IMR-90 (cell line): ENCODE data around the gene LRP5. TPM values are rescaled to one million over a fixed set of nuclear protein-coding genes. Genes with fewer than 3 reads are reported as not detected.

Source experiments
- ATAC-seq: fragments of 200-7000 bp; cut with Tn5 transposase; 2 replicates; pipeline ENCODE4 v1.9.1; 2020; ENCODE audit warnings: low read depth, mild to moderate bottlenecking, moderate library complexity
- BruUV-seq: library from RNA; stranded (reverse); fragments of 400-500 nt; replicated peaks from 2 replicates; lab custom pipeline; 2021; lab: Mats Ljungman, UMichigan
- CTCF ChIA-PET: fragments of 300-600 bp; formaldehyde crosslinking; extraction: SDS; loops from one replicate; lab custom pipeline; 2021; ENCODE audit warnings: antibody characterized with exemption; lab: Yijun Ruan, JAX
- POLR2A ChIA-PET: fragments of 300-600 bp; sonication (Branson Sonifier 250); formaldehyde crosslinking; loops from one replicate; lab custom pipeline; 2022; ENCODE audit warnings: antibody characterized with exemption; ENCODE audit not compliant: unreplicated experiment; lab: Charles Lee
- DNase-seq: peaks from one replicate; pipeline ENCODE4 v3.0.0; 2013
- H2AFZ ChIP-seq: replicated peaks from 2 replicates; pipeline ENCODE3; 2013; ENCODE audit warnings: low read length, mild to moderate bottlenecking; ENCODE audit not compliant: poor library complexity
- H2AK5ac ChIP-seq: 2 replicates; pipeline ENCODE4 v1.6.1; 2013; ENCODE audit warnings: low read depth, low read length, inconsistent platforms
- H2AK9ac ChIP-seq: replicated peaks from 2 replicates; pipeline ENCODE3; 2013; ENCODE audit warnings: mild to moderate bottlenecking, low read depth, low read length, moderate library complexity; ENCODE audit not compliant: poor library complexity
- H2BK120ac ChIP-seq: 2 replicates; pipeline ENCODE4 v1.6.1; 2013; ENCODE audit warnings: low read depth, low read length, inconsistent platforms
- H2BK15ac ChIP-seq: 3 replicates; pipeline ENCODE4 v1.6.1; 2013; ENCODE audit warnings: low read depth, low read length, inconsistent platforms
- H2BK20ac ChIP-seq: 2 replicates; pipeline ENCODE4 v1.6.1; 2013; ENCODE audit warnings: low read depth, mild to moderate bottlenecking, inconsistent platforms, low read length, moderate library complexity
- H2BK5ac ChIP-seq: 2 replicates; pipeline ENCODE4 v1.6.1; 2013; ENCODE audit warnings: mild to moderate bottlenecking, low read depth, low read length, inconsistent platforms; ENCODE audit not compliant: poor library complexity, severe bottlenecking
- H3K14ac ChIP-seq: replicated peaks from 2 replicates; pipeline ENCODE4 v1.6.1; 2013; ENCODE audit warnings: low read depth, low read length, inconsistent platforms
- H3K18ac ChIP-seq: 2 replicates; pipeline ENCODE4 v1.6.1; 2013; ENCODE audit warnings: low read depth, low read length, control low read depth
- H3K23ac ChIP-seq: 2 replicates; pipeline ENCODE4 v1.6.1; 2013; ENCODE audit warnings: low read depth, low read length, inconsistent platforms
- H3K27ac ChIP-seq: 2 replicates; pipeline ENCODE4 v1.5.1; 2013; ENCODE audit warnings: mild to moderate bottlenecking, control low read depth, low read length; ENCODE audit not compliant: insufficient read depth
- H3K27me3 ChIP-seq: 2 replicates; pipeline ENCODE4 v1.6.1; 2013; ENCODE audit warnings: low read length; ENCODE audit not compliant: control insufficient read depth, insufficient read depth
- H3K36me3 ChIP-seq: 2 replicates; pipeline ENCODE4 v1.6.1; 2013; ENCODE audit warnings: low read length, mixed read lengths; ENCODE audit not compliant: control insufficient read depth, insufficient read depth
- H3K4ac ChIP-seq: 2 replicates; pipeline ENCODE4 v1.6.1; 2013; ENCODE audit warnings: low read depth, low read length, inconsistent platforms
- H3K4me1 ChIP-seq: 2 replicates; pipeline ENCODE4 v1.6.1; 2013; ENCODE audit warnings: low read length, mixed read lengths; ENCODE audit not compliant: control insufficient read depth, insufficient read depth
- H3K4me2 ChIP-seq: 2 replicates; pipeline ENCODE4 v1.6.1; 2013; ENCODE audit warnings: low read depth, mild to moderate bottlenecking, control low read depth, low read length, moderate library complexity
- H3K4me3 ChIP-seq: 2 replicates; pipeline ENCODE4 v1.5.1; 2013; ENCODE audit warnings: low read depth, mild to moderate bottlenecking, control low read depth, low read length, moderate library complexity; ENCODE audit not compliant: insufficient read depth
- H3K56ac ChIP-seq: 2 replicates; pipeline ENCODE4 v1.6.1; 2013; ENCODE audit warnings: low read length, inconsistent platforms; ENCODE audit not compliant: insufficient read depth; ENCODE audit errors: extremely low read depth
- H3K79me1 ChIP-seq, 2 experiments: 2 replicates each; pipeline ENCODE4 v1.6.1; 2013; ENCODE audit warnings: low read length in 2 of 2, inconsistent platforms in 1 of 2, low read depth in 1 of 2
- H3K9ac ChIP-seq: 2 replicates; pipeline ENCODE4 v1.6.1; 2013; ENCODE audit warnings: low read depth, low read length, control low read depth
- H3K9me1 ChIP-seq: 2 replicates; pipeline ENCODE4 v1.6.1; 2013; ENCODE audit warnings: low read length, inconsistent platforms; ENCODE audit not compliant: insufficient read depth
- H3K9me3 ChIP-seq: 2 replicates; pipeline ENCODE4 v1.6.1; 2013; ENCODE audit warnings: low read length; ENCODE audit not compliant: control insufficient read depth, insufficient read depth
- H4K20me1 ChIP-seq: 2 replicates; pipeline ENCODE4 v1.6.1; 2013; ENCODE audit warnings: low read length, inconsistent platforms; ENCODE audit not compliant: insufficient read depth
- H4K5ac ChIP-seq: 2 replicates; pipeline ENCODE4 v1.6.1; 2013; ENCODE audit warnings: mild to moderate bottlenecking, low read depth, low read length, control low read depth
- H4K8ac ChIP-seq, 2 experiments: 2 replicates each; pipeline ENCODE4 v1.6.1; 2013; ENCODE audit warnings: low read depth in 2 of 2, low read length in 2 of 2, control low read depth in 1 of 2, inconsistent platforms in 1 of 2
- H4K91ac ChIP-seq: 2 replicates; pipeline ENCODE4 v1.6.1; 2013; ENCODE audit warnings: low read depth, low read length, inconsistent platforms; ENCODE audit not compliant: insufficient read depth
- FOS ChIP-seq: fragments of 150-350 bp; IDR thresholded peaks from 2 replicates; pipeline ENCODE4 v1.6.1; 2016; ENCODE audit warnings: low read depth, low read length
- MAZ ChIP-seq: IDR thresholded peaks from 2 replicates; pipeline ENCODE4 v1.6.1; 2012; ENCODE audit warnings: low read depth, mild to moderate bottlenecking, low read length, improper control_type of control experiment, moderate library complexity, borderline replicate concordance
- SMC3 ChIP-seq: fragments of 150-350 bp; IDR thresholded peaks from 2 replicates; pipeline ENCODE4 v1.6.1; 2016; ENCODE audit warnings: low read depth, mild to moderate bottlenecking, antibody characterized with exemption, low read length, moderate library complexity
- WGBS, 2 experiments: methylation state at CpG; one replicate each; pipeline versions ENCODE4 v1.1.5 to v1.1.7; 2013; ENCODE audit warnings: missing lambda C conversion rate in 2 of 2; ENCODE audit not compliant: insufficient read length in 1 of 2; ENCODE audit errors: extremely low coverage in 2 of 2; 5-methylcytosine and 5-hydroxymethylcytosine counted together
- dilution Hi-C: fragments of 300-500 bp; cut with HindIII; formaldehyde crosslinking; loops from one replicate; pipeline ENCODE4 v1.14.3; 2018; ENCODE audit warnings: low sequenced_read_pairs; ENCODE audit not compliant: unreplicated experiment
- in situ Hi-C: fragments of 300-500 bp; cut with MboI; formaldehyde crosslinking; loops from 3 replicates; pipeline ENCODE4 v1.14.3; 2019; ENCODE audit warnings: low sequenced_read_pairs, inconsistent platforms, mixed read lengths
- intact Hi-C: fragments of 100-400 bp; cut with micrococcal nuclease; formaldehyde crosslinking; loops from 2 replicates; pipeline ENCODE4 v1.10.0; 2022
- polyA plus RNA-seq, 3 experiments: library from polyadenylated mRNA; depleted of rRNA; stranded (reverse); fragments of >200 nt; gene quantifications; 2 replicates each; pipeline ENCODE4 v1.2.3, GENCODE V29; 2012; ENCODE audit warnings: low replicate concordance in 1 of 3
- total RNA-seq: library from RNA; depleted of rRNA; stranded (reverse); fragments of >200 nt; gene quantifications from 2 replicates; pipeline ENCODE4 v1.2.3, GENCODE V29; 2012

LRP5 gene
- total and polyA plus RNA-seq, 2 of the 4 experiments (the other 2 are of a cell fraction), result 10.4 to 15.0 TPM

DNA sequence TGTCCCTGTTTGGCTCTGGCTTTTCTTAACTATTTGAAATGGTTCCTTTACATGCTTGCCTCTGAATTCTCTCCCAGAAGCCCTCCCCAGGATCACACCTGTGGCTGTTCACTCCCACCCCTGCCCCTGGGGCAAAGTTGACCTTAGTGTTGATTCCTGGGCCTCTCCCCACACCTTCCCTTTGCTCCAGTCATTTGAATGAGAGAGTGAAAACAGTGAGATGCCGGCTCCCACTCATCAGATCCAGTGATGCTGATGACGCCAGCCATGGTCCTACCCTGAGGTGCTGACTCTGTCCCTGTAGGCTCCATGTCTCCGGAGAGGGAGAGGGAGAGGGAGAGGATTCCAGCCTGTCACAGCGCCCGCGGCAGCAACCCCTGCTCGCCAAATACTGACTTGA lies 40.7 kb downstream of the LRP5 start:
- H4K91ac ChIP-seq, result peak overlapping the region; percentile 98
- H3K27me3 ChIP-seq, result no peaks in the 10 kb centered on the region
- H4K5ac ChIP-seq, result peak overlapping the region; percentile 3
- no TSS peak for BruUV-seq
- H2AFZ ChIP-seq, result peak overlapping the region; percentile 21
- H3K9me1 ChIP-seq, result peaks cover 32% of the 10 kb centered on the region
- H3K9ac ChIP-seq, result no peak overlapping the region
- dilution Hi-C loops, result no loop called here
- peak overlapping the region; percentile 99 for H2BK120ac ChIP-seq
- H3K23ac ChIP-seq, result peak overlapping the region; percentile 85
- H4K20me1 ChIP-seq, result peaks cover 9% of the 10 kb centered on the region
- H3K14ac ChIP-seq, result peak overlapping the region; percentile 93
- peaks cover 4% of the 10 kb centered on the region; the same call in 1 of the 2 replicates for H3K36me3 ChIP-seq
- H3K56ac ChIP-seq, result 0 out of 2 replicates have a peak overlapping the region, but pooled peaks have one; percentile 12
- H2BK15ac ChIP-seq, result peak overlapping the region; percentile 48; the same call in 2 of the 3 replicates
- no peak for TF ChIP-seq SMC3
- no peak for TF ChIP-seq MAZ
- TF ChIP-seq FOS, result no peak
- H2BK20ac ChIP-seq, result peak overlapping the region; percentile 90
- H2BK5ac ChIP-seq, result peak overlapping the region; percentile 35
- ATAC-seq (no peak), DNase-seq (no peak)
- peak overlapping the region; percentile 99 for H3K4ac ChIP-seq
- peak overlapping the region; percentile 61 for H3K18ac ChIP-seq
- ChIA-PET POLR2A (no interaction called here), CTCF (no interaction called here)
- WGBS, 2 experiments, result no CpG with 5 or more reads among the region's 7 CpGs
- H3K4me1 ChIP-seq, result peaks cover 18% of the 10 kb centered on the region
- peak overlapping the region; percentile 97 for H2AK5ac ChIP-seq
- peaks cover 22 to 48% of the 10 kb centered on the region in 2 experiments for H3K79me1 ChIP-seq
- H3K9me3 ChIP-seq, result no peaks in the 10 kb centered on the region
- intact Hi-C loops, result no loop called here
- no peak overlapping the region for H3K4me3 ChIP-seq
- in situ Hi-C loops, result no loop called here
- H4K8ac ChIP-seq, result peak overlapping the region; percentile 65 to 87; a peak in 3 of 4 replicates
- H2AK9ac ChIP-seq, result peak overlapping the region; percentile 90
- no peak overlapping the region for H3K4me2 ChIP-seq
- H3K27ac ChIP-seq, result peak overlapping the region; percentile 84
